ENCODE results near the gene RASSF10.

The RASSF10 gene

DNA sequence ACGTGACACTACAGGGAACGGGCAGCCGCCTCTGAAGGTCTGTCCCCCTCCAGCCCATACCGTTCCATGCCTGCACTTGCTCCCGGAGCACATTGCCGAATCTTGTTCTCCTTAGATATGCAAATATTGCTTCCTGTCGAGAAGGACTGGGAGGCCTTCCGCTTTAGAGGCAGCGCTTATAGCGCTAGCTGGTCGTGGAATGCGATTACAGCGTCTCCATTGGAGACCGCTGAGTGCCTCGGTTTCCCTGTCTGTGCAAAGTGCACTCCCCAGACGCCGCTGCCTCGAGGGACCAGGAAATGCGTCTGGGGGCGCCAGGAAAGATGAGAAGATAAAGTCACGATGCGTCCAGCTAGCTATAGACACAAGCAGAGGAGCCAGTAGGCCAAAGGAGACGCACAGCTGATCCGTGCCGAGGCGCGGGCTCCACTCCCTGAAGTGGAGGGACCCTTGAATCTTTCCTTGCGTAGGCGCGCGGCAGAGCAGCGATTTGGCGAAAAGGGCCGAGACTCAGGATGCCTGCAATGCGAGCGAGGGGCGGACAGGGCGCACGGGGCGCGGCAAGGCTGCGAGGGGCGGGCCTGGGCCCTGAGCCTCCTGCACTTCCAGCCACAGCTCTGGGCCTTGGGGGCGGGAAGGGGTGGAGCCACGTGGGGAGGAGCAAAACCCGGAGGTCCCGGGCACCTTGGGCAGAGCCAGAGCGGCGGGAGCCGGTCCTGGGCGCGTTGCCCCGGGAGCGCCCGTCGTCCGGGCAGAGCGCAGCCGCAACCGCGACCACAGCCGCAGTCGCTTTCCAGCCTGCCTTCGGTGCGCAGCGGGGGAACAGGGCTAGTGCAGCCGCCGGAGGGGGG is at the start of gene RASSF10:
Gene RASSF10, plus strand, starts transcription at position 692 of the 851 bp plus-strand sequence. CDS start 261 bp downstream, outside the sequence.
- DNase-seq: peak; percentile 43 to 46

DNA sequence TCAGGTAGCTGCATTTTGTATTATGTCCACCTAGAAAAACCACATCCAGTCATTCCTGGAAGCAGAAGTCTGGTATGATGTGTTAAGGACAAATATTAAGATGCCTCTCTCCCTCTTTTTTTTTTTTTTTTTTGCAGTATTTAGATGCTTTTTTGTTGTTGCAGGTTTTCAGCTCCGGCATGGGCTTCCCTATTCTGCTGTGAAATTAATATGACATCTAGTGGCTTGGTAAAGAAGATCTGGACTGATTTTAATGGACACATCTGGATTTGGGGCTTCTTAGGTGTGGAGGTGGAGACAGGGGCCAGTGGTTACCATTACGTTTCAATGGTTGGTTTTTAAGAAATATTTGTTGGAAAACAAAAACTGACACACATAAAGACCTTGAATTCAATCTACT is 47.5 kb upstream of the RASSF10 start:
- no peak for DNase-seq

DNA sequence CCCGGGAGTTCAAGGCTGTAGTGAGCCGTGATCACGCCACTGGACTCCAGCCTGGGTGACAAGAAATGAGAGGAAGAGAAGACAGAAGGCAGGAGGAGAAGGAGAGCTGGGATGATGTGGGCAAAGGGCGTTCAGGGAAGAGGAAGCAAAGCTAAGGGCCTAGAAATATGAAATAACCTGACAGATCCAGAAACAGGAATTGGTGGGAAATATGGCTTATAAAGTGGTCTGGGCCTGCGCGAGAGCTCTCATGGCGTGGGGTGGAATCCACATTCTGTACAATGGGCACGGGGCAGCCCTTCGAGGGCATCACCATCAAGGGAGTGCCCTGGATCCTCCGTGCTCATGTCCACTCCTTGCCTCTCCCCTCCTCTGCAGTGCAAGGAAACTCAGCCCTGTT is 46.8 kb upstream of the RASSF10 start:
- DNase-seq: no peak

DNA sequence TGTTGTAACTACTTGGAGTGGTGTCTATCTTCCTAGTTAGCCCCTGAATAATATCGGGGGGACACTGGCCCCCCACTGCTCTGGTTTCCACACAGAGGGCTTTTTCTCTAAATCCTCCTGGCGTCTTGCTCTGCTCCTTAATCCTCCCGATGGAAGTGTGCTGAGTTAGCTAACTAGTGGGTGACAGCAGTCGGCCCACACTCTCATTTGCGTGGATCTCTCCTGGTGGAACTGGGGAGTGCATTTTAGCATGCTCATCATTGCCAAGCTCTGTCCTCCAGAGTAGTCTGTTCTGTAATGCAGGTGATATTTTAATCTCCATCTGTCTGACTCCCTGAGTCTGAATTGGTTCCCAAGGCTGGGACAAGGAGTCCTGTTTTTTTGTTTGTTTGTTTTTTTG is 46.1 kb upstream of the RASSF10 start:
- no peak for DNase-seq

DNA sequence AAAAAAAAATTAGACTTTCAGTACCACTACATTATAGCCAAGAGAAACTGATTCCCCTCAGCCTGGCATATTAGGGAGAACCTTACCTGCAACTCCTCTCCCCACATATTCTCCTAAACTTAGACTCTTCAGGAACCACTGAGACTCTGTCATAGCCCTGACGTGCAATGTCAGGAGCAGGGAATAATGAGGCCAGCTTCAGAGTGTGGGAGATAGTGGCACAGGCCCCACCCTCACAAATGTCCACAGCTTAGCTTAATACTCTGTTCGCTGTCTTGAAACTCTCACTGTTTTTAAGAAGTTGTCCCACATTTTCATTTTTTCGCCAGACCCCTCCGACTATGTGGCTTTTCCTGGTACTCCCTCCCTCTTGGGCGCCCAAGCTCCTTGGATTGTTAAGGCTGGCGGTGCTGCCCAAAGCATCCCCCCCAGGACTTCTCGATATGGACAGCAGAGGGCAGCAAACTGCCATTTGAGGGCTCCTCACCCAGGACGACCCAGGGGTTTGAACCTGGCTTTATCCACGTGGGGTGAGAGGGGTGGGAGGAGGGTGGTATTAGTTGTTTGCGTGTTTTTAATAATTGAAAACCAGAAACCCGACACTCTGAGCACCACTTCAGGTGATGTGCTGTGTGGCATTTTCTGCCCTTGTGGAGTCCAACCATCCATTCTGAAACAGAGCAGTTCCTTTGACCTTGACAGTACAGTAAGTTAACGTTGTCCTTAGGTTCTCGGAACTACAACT is 45.2 kb upstream of the RASSF10 start:
- peak; percentile 78 for DNase-seq

DNA sequence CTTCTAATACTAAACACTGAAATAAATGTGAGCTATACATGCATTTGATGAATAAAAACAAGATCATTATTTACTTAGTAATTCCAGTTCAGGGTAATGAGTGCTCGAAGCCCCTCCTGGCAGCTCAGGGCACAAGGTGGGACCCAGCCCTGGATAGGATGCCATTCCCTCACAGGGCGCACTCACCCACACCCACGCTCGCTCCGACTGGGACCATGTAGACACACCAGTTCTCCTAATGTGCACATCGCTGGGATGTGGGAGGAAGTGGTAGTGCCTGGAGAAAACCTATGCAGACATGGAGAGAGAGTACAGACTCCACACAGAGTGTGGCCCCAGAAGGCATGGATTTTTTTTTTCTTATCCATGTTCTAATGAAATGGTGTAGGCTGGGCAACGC is 44.5 kb upstream of the RASSF10 start:
- no peak for DNase-seq

DNA sequence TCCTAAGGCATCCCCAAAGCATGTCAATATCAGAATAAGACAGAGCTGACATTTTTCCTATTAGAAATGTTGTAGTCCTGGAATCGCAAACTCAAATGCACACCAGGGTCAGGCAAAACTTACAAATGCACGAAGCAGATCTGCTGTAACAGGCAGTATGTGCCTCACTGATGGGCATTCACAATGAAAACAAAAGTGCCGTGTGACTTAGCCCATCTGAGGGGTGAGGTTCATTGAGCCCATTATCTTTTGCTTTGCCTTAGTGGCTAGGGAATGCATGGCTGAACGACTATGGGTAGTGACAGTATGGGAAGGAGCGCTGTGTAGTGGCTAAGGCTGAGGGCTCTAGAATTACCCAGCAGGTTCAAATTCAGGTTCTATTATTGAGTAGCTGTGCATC is 43.1 kb upstream of the RASSF10 start:
- no peak for DNase-seq

DNA sequence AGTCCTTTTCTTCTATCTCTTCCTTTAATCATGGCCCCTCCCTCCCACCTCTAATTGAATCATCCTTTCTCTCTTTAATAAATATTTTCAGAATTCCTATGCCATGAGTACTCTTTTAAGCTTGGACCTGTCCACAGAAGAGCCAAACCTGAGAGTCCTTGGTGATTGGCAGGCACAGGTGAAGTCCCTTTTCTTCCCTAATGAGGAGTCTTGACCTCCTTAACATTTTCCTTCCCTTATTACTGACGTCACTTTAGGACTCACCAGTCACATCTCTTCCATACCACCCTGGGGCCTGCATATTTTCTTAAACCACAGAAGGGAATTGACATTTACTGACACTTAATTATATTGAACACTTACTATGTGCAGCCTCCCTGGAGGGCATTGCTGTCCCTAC is 41.0 kb upstream of the RASSF10 start:
- no peak for DNase-seq

DNA sequence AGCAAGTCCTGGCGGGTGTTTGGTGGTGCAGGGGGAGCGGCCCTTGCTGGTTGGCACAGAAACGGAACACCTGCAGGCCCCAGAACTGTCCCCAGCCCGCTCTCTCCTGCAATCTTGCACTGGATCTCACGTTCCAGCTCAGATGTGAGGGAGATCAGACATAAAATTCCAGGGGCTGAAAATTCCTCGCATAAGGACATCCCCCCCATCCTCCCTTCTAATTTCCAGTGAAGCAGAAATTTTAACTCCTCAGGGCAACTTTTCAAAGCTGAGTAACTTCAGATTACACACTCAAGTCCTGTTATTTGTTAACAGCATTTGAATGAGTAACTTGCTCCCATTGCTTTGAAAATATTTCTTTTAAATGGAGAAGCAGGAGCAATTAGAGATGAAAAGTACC is 40.3 kb upstream of the RASSF10 start:
- no peak for DNase-seq

DNA sequence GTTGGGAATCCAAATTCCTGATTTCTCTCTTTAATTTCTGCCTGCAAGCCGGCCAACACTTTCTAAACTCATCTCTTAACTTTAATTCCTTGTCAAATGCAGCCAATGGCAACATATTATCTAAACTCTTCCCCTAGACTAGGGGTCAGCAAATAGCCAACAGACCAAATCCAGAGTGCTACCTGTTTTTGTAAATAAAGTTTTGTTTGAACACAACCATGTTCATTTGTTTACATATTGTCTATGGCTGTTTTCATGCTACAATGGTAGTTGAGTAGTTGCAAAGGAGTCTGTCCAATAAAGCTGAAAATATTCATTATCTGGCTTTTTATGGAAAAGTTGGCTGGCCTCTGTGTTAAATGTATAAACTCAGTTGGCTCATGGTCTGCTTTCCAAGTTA is 37.2 kb upstream of the RASSF10 start:
- no peak for DNase-seq

DNA sequence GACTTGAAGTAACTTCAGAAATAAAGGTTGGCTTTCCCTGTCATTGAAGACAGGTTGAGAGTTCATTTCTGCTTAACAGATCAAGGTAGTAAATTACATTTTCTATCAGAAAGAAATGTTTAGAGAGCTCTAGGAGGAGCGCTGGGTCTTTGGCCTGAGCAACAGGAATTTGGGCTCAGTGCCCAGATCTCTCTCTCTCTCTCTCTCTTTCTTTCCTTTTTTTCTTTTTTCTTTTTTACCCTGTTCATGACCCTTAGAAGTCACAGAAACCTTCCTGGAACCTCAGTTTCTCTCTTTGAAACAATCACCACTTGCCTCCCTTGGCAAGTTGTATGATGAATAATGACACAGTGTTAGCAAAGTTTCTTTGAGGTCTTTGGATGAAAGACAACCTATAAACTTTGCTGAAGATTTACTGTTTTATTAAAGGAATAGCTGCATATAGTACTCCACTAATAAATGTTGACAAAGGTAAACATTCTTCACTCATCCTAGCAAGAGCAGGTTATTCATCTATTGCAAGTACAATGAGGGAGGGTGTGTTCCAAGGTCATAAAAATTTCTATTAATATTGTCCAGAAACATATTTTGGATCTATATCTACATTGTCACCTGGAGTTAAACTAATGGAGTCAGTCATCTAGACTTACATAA is 35.5 kb upstream of the RASSF10 start:
- DNase-seq: no peak

DNA sequence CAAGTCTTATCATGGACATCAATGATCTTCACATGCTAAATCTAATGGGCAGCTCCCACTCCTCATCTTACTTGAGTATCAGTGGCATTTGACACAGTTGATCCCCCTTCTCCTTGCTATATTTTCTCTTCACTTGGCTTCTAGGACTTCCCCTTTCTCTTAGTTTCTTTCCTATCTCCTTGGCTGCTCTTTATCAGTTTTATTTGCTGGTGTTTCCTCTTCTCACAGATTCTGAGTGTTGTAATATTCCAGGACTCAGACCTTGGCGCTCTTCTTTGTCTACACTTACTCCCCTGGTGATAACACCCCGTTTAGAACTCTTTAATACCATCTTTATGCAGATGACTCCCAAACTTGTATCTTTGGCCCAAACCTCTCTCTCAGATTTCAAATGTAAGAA is 33.9 kb upstream of the RASSF10 start:
- no peak for DNase-seq

DNA sequence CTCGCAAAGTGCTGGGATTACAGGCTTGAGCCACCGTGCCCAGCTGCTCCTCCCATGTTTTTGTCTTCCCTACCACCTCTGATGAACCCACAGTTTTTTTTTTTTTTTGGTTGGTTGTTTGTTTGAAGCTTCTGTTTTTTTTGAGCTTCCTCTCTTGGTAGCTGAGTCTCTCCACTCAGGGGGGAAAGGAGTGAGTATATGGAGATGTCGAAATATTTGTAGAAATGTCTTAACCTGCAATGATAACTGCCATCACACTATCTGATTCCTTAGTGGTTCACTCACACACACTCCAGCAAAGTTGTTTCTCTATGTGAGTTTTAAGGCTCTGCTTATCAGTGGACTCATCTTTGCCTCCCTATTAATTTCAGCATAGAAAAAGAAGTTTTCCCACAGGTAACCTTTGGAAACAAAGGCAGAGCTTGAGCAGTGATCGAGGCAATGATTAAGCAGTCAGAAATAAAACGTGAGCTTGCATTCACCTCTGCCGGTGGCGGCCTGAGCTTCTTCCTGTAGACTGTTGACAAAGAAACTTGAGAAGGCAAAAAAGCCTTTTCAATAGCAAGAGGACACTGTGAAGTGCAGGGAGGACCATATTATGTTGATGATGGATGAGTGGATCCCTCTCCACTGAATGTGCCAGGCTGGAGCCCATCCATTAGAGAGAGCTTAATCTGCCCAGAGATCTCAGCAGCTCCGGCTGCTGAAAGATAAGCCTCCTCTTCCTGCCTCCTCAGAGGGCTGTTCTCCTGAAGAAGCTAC is 29.0 kb upstream of the RASSF10 start:
- no peak for DNase-seq

DNA sequence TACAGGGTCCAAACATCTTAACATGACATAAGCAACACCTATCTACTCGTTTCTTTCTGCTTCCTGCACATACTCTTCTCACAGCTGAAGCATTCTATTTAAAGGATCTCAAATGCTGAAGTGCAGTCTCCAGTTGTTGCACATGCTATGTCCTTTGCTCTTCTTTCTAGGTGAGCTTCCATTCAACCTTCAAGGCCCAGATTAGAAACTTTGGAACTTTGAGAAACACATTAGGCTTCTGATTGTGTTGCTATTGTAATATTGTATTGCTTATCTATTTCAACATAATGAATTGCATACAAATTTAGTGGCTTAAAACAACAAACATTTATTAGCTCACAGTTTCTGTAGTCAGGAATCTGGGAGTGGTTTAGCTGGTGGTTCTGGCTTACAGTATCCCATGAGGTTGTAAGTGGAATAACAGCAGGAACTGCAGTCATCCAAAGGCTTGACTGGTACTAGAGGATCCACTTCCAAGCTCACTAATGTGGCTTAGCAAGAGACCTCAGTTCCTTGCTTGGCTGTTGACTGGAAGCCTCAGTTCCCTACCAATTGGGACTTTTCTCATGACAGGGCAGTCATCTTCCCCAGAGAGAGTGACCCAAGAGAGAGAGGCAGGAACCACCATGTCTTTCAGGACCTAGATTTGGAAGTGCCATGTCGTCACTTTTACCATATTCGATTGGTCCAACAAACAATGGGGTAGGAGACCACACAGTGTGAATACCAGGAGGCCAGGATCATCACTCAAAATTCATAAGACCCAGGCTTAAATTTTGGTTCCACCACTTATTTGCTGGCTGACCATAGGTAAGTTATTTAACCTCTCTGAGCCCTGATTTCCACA is 27.2 kb upstream of the RASSF10 start:
- DNase-seq: no peak

DNA sequence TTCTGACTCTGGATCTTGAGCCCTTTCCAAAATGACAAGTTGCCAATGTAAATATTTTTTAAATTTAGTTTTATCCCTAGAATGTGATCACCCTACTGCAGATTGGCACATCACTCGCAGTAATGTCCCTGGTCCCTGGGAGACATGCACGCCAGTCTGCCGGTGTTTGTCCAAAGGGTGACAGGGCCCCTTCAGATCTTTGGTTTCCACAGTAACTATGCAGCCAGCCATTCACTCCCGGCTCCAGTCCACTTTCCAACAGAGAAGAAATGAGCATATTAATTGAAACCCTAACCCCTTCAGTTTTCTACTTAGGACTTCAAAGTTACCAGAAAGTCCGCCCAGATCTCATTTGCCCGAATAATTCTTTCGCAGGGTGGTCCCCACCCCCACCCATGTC is 25.8 kb upstream of the RASSF10 start:
- DNase-seq: no peak

DNA sequence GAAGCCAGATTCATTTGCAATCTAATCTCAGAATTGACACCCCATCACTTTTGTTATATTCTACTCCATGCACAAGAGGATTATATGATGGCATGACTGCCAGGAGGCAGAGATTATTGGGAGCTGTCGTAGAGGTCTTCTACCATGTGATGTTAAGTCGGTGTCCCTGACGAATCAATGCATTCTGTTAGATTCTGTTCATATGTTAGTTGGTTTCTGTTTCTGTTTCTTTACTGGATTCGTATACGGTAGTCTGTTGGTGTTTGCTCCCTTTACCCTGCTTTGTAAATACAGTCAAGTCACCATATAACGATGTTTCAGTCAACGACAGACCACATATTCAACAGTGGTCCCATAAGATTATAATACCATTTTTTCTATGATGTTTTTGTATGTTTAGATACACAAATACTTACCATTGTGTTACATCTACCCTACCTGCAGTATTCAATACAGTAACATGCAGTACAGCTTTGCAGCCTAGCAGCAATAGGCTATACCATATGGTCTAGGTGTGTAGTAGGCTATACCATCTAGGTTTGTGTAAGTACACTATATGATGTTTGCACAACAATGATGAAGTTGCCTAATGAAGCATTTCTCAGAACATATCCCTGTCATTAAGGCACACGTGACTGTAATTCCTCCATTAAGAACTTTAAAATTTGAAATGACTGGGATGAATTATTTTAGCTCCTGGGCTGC is 22.8 kb upstream of the RASSF10 start:
- DNase-seq: no peak

DNA sequence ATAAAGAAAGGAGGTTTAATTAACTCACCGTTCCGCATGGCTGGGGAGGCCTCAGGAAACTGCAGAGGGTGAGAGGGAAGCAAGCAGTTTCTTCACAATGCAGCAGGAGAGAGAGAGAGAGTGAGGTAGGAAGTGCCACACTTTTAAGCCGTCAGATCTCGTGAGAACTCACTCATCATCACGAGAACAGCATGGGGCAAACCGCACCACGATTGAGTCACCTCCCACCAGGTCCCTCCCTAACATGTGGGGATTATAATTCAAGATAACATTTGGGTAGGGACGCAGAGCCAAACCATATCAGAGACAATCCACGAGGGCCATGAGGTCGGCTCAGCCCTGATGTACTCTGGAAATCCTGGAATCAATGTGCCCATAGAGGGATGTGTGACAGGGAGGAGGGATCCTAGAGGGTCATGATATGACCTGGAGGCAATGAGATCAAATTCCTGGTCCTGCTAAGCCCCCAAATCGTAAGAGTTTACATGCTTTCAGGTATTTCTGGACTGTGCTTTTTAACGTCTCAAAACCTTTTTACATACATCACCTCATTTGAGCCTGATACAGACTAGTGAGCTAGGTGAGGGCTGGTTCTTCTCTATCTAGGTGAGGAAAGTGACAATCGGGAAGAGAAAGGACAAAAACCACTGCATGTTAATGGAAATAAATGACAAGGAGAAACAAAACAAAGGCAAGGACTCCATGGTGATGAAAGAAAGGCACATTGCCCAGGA is 19.5 kb upstream of the RASSF10 start:
- no peak for DNase-seq

DNA sequence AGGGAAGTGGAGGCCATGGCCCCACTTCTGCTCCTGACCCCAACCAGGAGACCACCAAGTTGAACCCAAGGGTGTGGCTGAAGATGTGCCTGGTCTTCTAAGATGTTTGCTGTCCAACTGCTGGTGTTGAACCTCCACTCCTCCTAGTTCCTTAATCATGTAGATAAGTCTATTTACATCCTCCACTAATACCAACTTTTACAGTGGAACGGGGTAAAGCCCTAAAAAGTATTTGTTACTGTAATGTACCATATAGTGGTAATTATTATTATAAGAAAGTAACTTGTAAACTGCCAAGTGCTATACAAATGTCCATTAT is 19.0 kb upstream of the RASSF10 start:
- DNase-seq: no peak

DNA sequence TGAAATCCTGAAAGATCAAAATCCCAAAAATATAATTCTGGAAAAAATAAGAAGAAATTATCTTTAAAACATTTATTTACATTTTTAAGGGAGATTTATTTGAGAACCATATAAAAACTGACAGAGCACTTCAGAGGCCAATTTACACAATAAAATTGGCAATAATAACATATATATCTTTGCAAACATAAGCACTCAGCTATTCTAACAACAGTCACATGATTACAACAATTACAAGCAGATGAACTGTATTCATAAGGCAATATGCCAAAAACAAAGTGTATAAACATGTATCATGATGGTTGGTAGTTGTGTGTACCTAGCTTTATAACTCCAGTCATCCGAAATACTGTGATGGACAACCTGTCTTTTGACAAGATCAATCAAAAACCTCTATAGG is 17.7 kb upstream of the RASSF10 start:
- DNase-seq: no peak

DNA sequence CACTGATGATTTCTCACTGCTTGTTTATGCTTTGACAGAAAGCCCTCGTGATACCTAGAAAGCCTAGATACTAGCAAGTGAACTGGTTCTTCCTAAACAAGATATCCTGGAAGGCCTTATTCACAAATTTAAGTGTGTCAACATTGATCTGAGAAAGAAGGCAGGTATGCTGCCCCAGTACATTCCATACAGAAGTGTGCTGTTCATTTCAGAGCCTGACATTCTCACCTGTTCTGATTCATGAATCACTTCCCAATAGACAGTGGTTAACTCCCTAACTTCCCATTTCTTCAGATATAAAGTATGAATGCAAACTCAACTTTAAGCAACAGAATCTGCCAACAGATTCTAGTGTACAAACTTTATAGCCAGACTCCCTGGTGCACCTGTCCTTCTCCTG is 15.5 kb upstream of the RASSF10 start:
- no peak for DNase-seq

DNA sequence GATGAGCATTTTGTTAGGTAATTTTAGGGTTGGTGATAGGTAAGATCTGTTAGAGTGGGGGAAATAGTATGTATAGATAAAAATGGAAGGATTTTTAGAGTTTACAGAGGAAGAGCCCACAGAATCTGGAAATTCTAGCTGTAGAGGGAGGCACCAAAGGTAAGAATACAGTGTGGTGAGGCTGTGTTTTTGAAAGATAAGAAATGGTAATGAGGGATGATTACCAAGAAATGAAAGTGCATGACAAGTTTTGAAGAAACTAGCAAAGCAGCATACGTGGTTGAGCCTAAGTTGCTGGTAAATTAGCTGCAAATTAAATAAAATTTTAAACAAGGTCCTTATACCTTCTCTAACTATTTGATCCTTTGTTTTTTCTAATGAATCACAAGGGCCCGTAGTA is 14.6 kb upstream of the RASSF10 start:
- DNase-seq: no peak

Data from activated T-cell treated with anti-CD3 and anti-CD28 coated beads, Interleukin-2, amount 50 U/mL, for 48 hours (primary cell).